Lower leg skin (tissue), 4 donors: Measurements from ENCODE around the gene GRID2IP. TPM values are rescaled to one million over a fixed set of nuclear protein-coding genes. Genes with fewer than 3 reads are reported as not detected.
A peak's percentile ranks its signal among the peaks of the same experiment; 100 is the strongest.

Experiments used
- DNase-seq, 2 donors: peaks; one replicate each; pipeline ENCODE4 v3.0.0-alpha.2; 2019; ENCODE audit warnings: low spot score in 2 of 2
- H3K4me3 ChIP-seq: fragments of 200-600 bp; sonication (generic); 2 replicates; pipeline ENCODE4 v1.5.1; 2017; ENCODE audit warnings: mild to moderate bottlenecking, low read depth; ENCODE audit not compliant: poor library complexity, severe bottlenecking
- CTCF ChIP-seq, 3 donors: fragments of 450-650 bp; IDR thresholded peaks; one replicate each; pipeline ENCODE4 v1.5.1; 2016; ENCODE audit warnings: antibody characterized with exemption in 3 of 3, mild to moderate bottlenecking in 3 of 3, moderate library complexity in 2 of 3
- POLR2A ChIP-seq, 2 donors: fragments of 450-650 bp; IDR thresholded peaks; one replicate each; pipeline ENCODE4 v1.6.1; 2016 to 2017; ENCODE audit warnings: antibody characterized with exemption in 2 of 2, mild to moderate bottlenecking in 1 of 2, moderate library complexity in 1 of 2
- WGBS, 2 donors: methylation state at CpG; one replicate each; pipeline ENCODE4 v1.1.5; 2018; 5-methylcytosine and 5-hydroxymethylcytosine counted together
- intact Hi-C: fragments of 100-400 bp; cut with DNase I; formaldehyde crosslinking; loops from one replicate; pipeline ENCODE4 v1.15.0; 2023; ENCODE audit warnings: low total_unique reads
- total RNA-seq, 4 donors: library from RNA; depleted of rRNA; stranded (reverse); fragments of >200 nt; gene quantifications; one replicate each; pipeline ENCODE4 v1.1.0, GENCODE V29; 2016

Gene GRID2IP
- total RNA-seq = 1 to 10 TPM in 1 of 4 donors, under 1 TPM in 3; 0.49 to 2.2 (median 0.64) TPM

- no peak within 1 kb of the TSS for H3K4me3 ChIP-seq
- TF ChIP-seq POLR2A (IDR thresholded peaks at IDR 0.05) = no peak
- TF ChIP-seq CTCF (IDR thresholded peaks at IDR 0.05) = no peak
- DNase-seq = no peak
- intact Hi-C loops = no loop called here
- 64 to 78% methylated on average over 13 to 33 of the region's 46 CpGs for WGBS, 2 donors
Measured at GRCh38 chr7:6551016-6551511, at the start of gene GRID2IP. Gene GRID2IP (minus strand): TSS chr7:6551461. CDS start chr7:6551436, 25 bp downstream.

GRCh38 chr7:6600093-6600492 lies 48.8 kb upstream of the GRID2IP start:
- WGBS, 2 donors = 91 to 93% methylated on average over 13 to 15 of the region's 15 CpGs
- intact Hi-C loops = no loop called here
- no peak for TF ChIP-seq POLR2A (IDR thresholded peaks at IDR 0.05)
- no peak for TF ChIP-seq CTCF (IDR thresholded peaks at IDR 0.05)
- no peak for DNase-seq
- H3K4me3 ChIP-seq = no peak overlapping the region

- WGBS, 2 donors = 7% methylated on average over 10 of the region's 10 CpGs
- TF ChIP-seq POLR2A (IDR thresholded peaks at IDR 0.05) (no peak), CTCF (IDR thresholded peaks at IDR 0.05) (no peak)
- no peak for DNase-seq
- intact Hi-C loops = no loop called here
- peak overlapping the region; percentile 83 for H3K4me3 ChIP-seq
Measured at GRCh38 chr7:6590645-6591110, 39.4 kb upstream of the GRID2IP start.

- WGBS, 2 donors = 0 to 1% methylated on average over 22 to 63 of the region's 107 CpGs
- intact Hi-C loops = loop anchor here (2.0 kb wide), 1 partner anchor 51 kb away; no protein-coding TSS in a partner anchor
- no peak for TF ChIP-seq CTCF (IDR thresholded peaks at IDR 0.05)
- TF ChIP-seq POLR2A (IDR thresholded peaks at IDR 0.05) = no peak
- H3K4me3 ChIP-seq = peak within 1 kb of the TSS; percentile 83
- DNase-seq = peak; percentile 30 to 93
Measured at GRCh38 chr7:6589829-6590644, 38.8 kb upstream of the GRID2IP start, which contains the start of gene INTS15. Gene INTS15 (plus strand): TSS chr7:6590021. CDS start chr7:6590284, 263 bp downstream.

- 46 to 47% methylated on average over 20 to 21 of the region's 22 CpGs for WGBS, 2 donors
- DNase-seq = no peak
- no peak overlapping the region for H3K4me3 ChIP-seq
- intact Hi-C loops = loop anchor here (2.0 kb wide), 1 partner anchor 52 kb away; no protein-coding TSS in a partner anchor
- TF ChIP-seq CTCF (IDR thresholded peaks at IDR 0.05) (no peak), POLR2A (IDR thresholded peaks at IDR 0.05) (no peak)
Measured at GRCh38 chr7:6589151-6589828, 38.0 kb upstream of the GRID2IP start.
